Karpas-422 (cell line): ENCODE measurements around the gene HIPK3. TPM values are rescaled to one million over a fixed set of nuclear protein-coding genes. Genes with fewer than 3 reads are reported as not detected.
"Not testable (repeated sequence)": the region's sequence is repeated elsewhere in the genome, so short reads cannot be mapped to it uniquely, and the experiment has no call there.

Source experiments
- DNase-seq: peaks from one replicate; pipeline ENCODE4 v3.0.0-alpha.2; 2015
- H2AFZ ChIP-seq: fragments of 200-600 bp; sonication (generic); 2 replicates; pipeline ENCODE4 v1.6.1; 2014; ENCODE audit warnings: antibody characterized with exemption, low read length, mixed read lengths
- H3K27ac ChIP-seq: fragments of 200-600 bp; sonication (generic); 2 replicates; pipeline ENCODE4 v1.5.1; 2014; ENCODE audit warnings: mild to moderate bottlenecking, low read length, moderate library complexity
- H3K27me3 ChIP-seq: fragments of 200-600 bp; sonication (generic); 2 replicates; pipeline ENCODE4 v1.6.1; 2014; ENCODE audit warnings: low read length, mixed read lengths
- H3K36me3 ChIP-seq: fragments of 200-600 bp; sonication (generic); 2 replicates; pipeline ENCODE4 v1.6.1; 2014; ENCODE audit warnings: low read length, mixed read lengths; ENCODE audit not compliant: insufficient read depth
- H3K4me1 ChIP-seq: fragments of 200-600 bp; sonication (generic); 2 replicates; pipeline ENCODE4 v1.6.1; 2014; ENCODE audit warnings: mild to moderate bottlenecking, low read length, mixed read lengths
- H3K4me2 ChIP-seq: fragments of 200-600 bp; sonication (generic); 2 replicates; pipeline ENCODE4 v1.6.1; 2014; ENCODE audit warnings: low read length, low read depth, mild to moderate bottlenecking; ENCODE audit not compliant: poor library complexity, severe bottlenecking
- H3K4me3 ChIP-seq: fragments of 200-600 bp; sonication (generic); 2 replicates; pipeline ENCODE4 v1.5.1; 2014; ENCODE audit warnings: mild to moderate bottlenecking, antibody characterized with exemption, low read length, mixed read lengths
- H3K79me2 ChIP-seq: fragments of 200-600 bp; sonication (generic); 2 replicates; pipeline ENCODE4 v1.6.1; 2014; ENCODE audit warnings: mild to moderate bottlenecking, low read length, mixed read lengths
- H3K9ac ChIP-seq: fragments of 200-600 bp; sonication (generic); 2 replicates; pipeline ENCODE4 v1.6.0; 2014; ENCODE audit warnings: low read length
- H3K9me2 ChIP-seq: fragments of 200-600 bp; sonication (generic), shearing (Covaris generic); replicated peaks from 2 replicates; pipeline ENCODE4 v1.6.0; 2014; ENCODE audit warnings: mild to moderate bottlenecking, low read length, moderate library complexity; ENCODE audit not compliant: insufficient read depth
- H3K9me3 ChIP-seq: fragments of 300-700, 200-600 bp; sonication (generic); 2 replicates; pipeline ENCODE4 v1.6.1; 2014; ENCODE audit warnings: low read length, mixed read lengths
- H4K20me1 ChIP-seq: fragments of 200-600 bp; sonication (generic); 2 replicates; pipeline ENCODE4 v1.6.1; 2014; ENCODE audit warnings: mild to moderate bottlenecking, antibody characterized with exemption, low read length, low read depth; ENCODE audit not compliant: insufficient read depth
- total RNA-seq: library from RNA; depleted of rRNA; stranded (reverse); fragments of >200 nt; shearing (Covaris generic); gene quantifications from 2 replicates; pipeline ENCODE4 v1.2.3, GENCODE V29; 2014; ENCODE audit warnings: low replicate concordance

The HIPK3 gene
- total RNA-seq, 1 experiment from 2014 or later = 67.0 TPM

GRCh38 chr11:33294224-33294623, 37.0 kb downstream of the HIPK3 start:
- H3K27me3 ChIP-seq = no peaks in the 10 kb centered on the region
- peaks cover 98% of the 10 kb centered on the region for H3K79me2 ChIP-seq
- no peaks in the 10 kb centered on the region for H4K20me1 ChIP-seq
- H3K4me2 ChIP-seq = no peak overlapping the region
- no peak overlapping the region for H3K4me3 ChIP-seq
- H3K4me1 ChIP-seq = peaks cover 31% of the 10 kb centered on the region
- H3K36me3 ChIP-seq = 0 out of 2 replicates have a peak, but pooled peaks cover 3% of the 10 kb centered on the region
- no peak overlapping the region for H3K27ac ChIP-seq
- H3K9ac ChIP-seq = no peak overlapping the region
- H2AFZ ChIP-seq = no peak overlapping the region
- no peaks in the 10 kb centered on the region for H3K9me3 ChIP-seq
- DNase-seq = no peak
- no peaks in the 10 kb centered on the region for H3K9me2 ChIP-seq

- Histone ChIP-seq H3K4me3 (no peak overlapping the region), H4K20me1 (no peaks in the 10 kb centered on the region), H3K9ac (no peak overlapping the region), H3K27ac (no peak overlapping the region), H3K79me2 (peaks cover 98% of the 10 kb centered on the region), H2AFZ (no peak overlapping the region), H3K9me2 (no peaks in the 10 kb centered on the region), H3K4me2 (no peak overlapping the region), H3K9me3 (no peaks in the 10 kb centered on the region), H3K27me3 (no peaks in the 10 kb centered on the region), H3K36me3 (0 out of 2 replicates have a peak, but pooled peaks cover 3% of the 10 kb centered on the region), H3K4me1 (peaks cover 27% of the 10 kb centered on the region)
- no peak for DNase-seq
These were observed 37.6 kb downstream of the HIPK3 start for GRCh38 chr11:33294797-33295196.

- Histone ChIP-seq H4K20me1 (no peaks in the 10 kb centered on the region), H3K4me2 (no peak overlapping the region), H3K36me3 (0 out of 2 replicates have a peak, but pooled peaks cover 3% of the 10 kb centered on the region)
These were observed 39.5 kb downstream of the HIPK3 start for GRCh38 chr11:33296695-33297094.

GRCh38 chr11:33303541-33303940, 46.4 kb downstream of the HIPK3 start:
- no peaks in the 10 kb centered on the region for H3K9me3 ChIP-seq
- no peak overlapping the region for H3K4me3 ChIP-seq

More at GRCh38 chr11:33296695-33297094, 39.5 kb downstream of the HIPK3 start:
- Histone ChIP-seq H3K9ac (no peak overlapping the region), H3K4me1 (peaks cover 8% of the 10 kb centered on the region), H3K9me2 (no peaks in the 10 kb centered on the region), H3K27ac (no peak overlapping the region), H3K9me3 (no peaks in the 10 kb centered on the region), H3K27me3 (no peaks in the 10 kb centered on the region), H2AFZ (no peak overlapping the region), H3K4me3 (no peak overlapping the region), H3K79me2 (peaks cover 95% of the 10 kb centered on the region)
- DNase-seq = no peak

GRCh38 chr11:33306821-33307220, 49.6 kb downstream of the HIPK3 start:
- not testable (repeated sequence) for H3K9me2 ChIP-seq, H4K20me1 ChIP-seq, H3K4me3 ChIP-seq, H3K4me2 ChIP-seq, H3K9me3 ChIP-seq, H3K27me3 ChIP-seq, H3K27ac ChIP-seq, H2AFZ ChIP-seq, H3K36me3 ChIP-seq, DNase-seq, H3K9ac ChIP-seq
- H3K4me1 ChIP-seq = peaks cover 14% of the 10 kb centered on the region
- peaks cover 85% of the 10 kb centered on the region for H3K79me2 ChIP-seq

More at GRCh38 chr11:33303541-33303940, 46.4 kb downstream of the HIPK3 start:
- no peak for DNase-seq
- H3K27ac ChIP-seq = no peak overlapping the region
- H4K20me1 ChIP-seq = no peaks in the 10 kb centered on the region; the same call in 1 of the 2 replicates
- no peaks in the 10 kb centered on the region for H3K36me3 ChIP-seq
- H3K27me3 ChIP-seq = no peaks in the 10 kb centered on the region
- no peak overlapping the region for H3K4me2 ChIP-seq
- peaks cover 85% of the 10 kb centered on the region for H3K79me2 ChIP-seq
- no peaks in the 10 kb centered on the region for H3K9me2 ChIP-seq
- no peak overlapping the region for H3K9ac ChIP-seq
- peaks cover 14% of the 10 kb centered on the region for H3K4me1 ChIP-seq
- no peak overlapping the region for H2AFZ ChIP-seq

- DNase-seq = no peak
- Histone ChIP-seq H3K79me2 (peaks cover 85% of the 10 kb centered on the region), H3K4me1 (peaks cover 24% of the 10 kb centered on the region)
These were observed 50.8 kb downstream of the HIPK3 start for GRCh38 chr11:33307984-33308383.

GRCh38 chr11:33309118-33309517, 51.9 kb downstream of the HIPK3 start:
- Histone ChIP-seq H4K20me1 (no peaks in the 10 kb centered on the region; the same call in 1 of the 2 replicates), H3K4me3 (no peak overlapping the region), H3K4me2 (no peak overlapping the region), H3K4me1 (peaks cover 29% of the 10 kb centered on the region), H3K79me2 (peaks cover 88% of the 10 kb centered on the region), H3K27me3 (no peaks in the 10 kb centered on the region), H3K27ac (no peak overlapping the region), H3K9me2 (no peaks in the 10 kb centered on the region), H3K9ac (no peak overlapping the region), H3K36me3 (no peaks in the 10 kb centered on the region), H3K9me3 (no peaks in the 10 kb centered on the region), H2AFZ (no peak overlapping the region)
- no peak for DNase-seq

More at GRCh38 chr11:33307984-33308383, 50.8 kb downstream of the HIPK3 start:
- Histone ChIP-seq H3K27me3 (no peaks in the 10 kb centered on the region), H3K4me2 (no peak overlapping the region), H3K9me3 (no peaks in the 10 kb centered on the region), H3K36me3 (no peaks in the 10 kb centered on the region), H3K9ac (no peak overlapping the region), H4K20me1 (no peaks in the 10 kb centered on the region; the same call in 1 of the 2 replicates), H3K9me2 (no peaks in the 10 kb centered on the region), H3K4me3 (no peak overlapping the region), H3K27ac (no peak overlapping the region), H2AFZ (no peak overlapping the region)

- no peaks in the 10 kb centered on the region; the same call in 1 of the 2 replicates for H4K20me1 ChIP-seq
- no peak overlapping the region for H3K27ac ChIP-seq
- H3K79me2 ChIP-seq = peaks cover 89% of the 10 kb centered on the region
- H3K4me2 ChIP-seq = no peak overlapping the region
- no peaks in the 10 kb centered on the region for H3K36me3 ChIP-seq
- no peak overlapping the region for H3K4me3 ChIP-seq
- H3K9me3 ChIP-seq = no peaks in the 10 kb centered on the region
- no peaks in the 10 kb centered on the region for H3K9me2 ChIP-seq
- H3K9ac ChIP-seq = no peak overlapping the region
- H3K4me1 ChIP-seq = peaks cover 20% of the 10 kb centered on the region
- no peak for DNase-seq
- no peak overlapping the region for H2AFZ ChIP-seq
- H3K27me3 ChIP-seq = no peaks in the 10 kb centered on the region
These were observed 53.7 kb downstream of the HIPK3 start for GRCh38 chr11:33310720-33311500.
